GM12892 (cell line): ENCODE data around the gene CTBP2.

Experiments used
- POLR2A ChIP-seq: IDR thresholded peaks from 2 replicates; pipeline ENCODE4 v1.6.1; 2011; ENCODE audit warnings: low read depth, low read length, control low read depth
- POLR2AphosphoS5 ChIP-seq: IDR thresholded peaks from 2 replicates; pipeline ENCODE4 v1.6.1; 2011; ENCODE audit warnings: low read depth, low read length, control low read depth

- TF ChIP-seq POLR2AphosphoS5: no peak
- TF ChIP-seq POLR2A: no peak
Observed at GRCh38 chr10:125013529-125013872, 146.9 kb downstream of the CTBP2 start.
